OCI-LY1 (cell line): Measurements from ENCODE around the gene LHX2.

Experiments
- H2AFZ ChIP-seq: fragments of 200-600 bp; sonication (generic), shearing (Covaris generic); 2 replicates; pipeline ENCODE4 v1.6.0; 2014; ENCODE audit warnings: antibody characterized with exemption, mild to moderate bottlenecking, low read length
- H3F3A ChIP-seq: fragments of 200-600 bp; sonication (generic), shearing (Covaris generic); 2 replicates; pipeline ENCODE4 v1.6.0; 2014; ENCODE audit warnings: mild to moderate bottlenecking, antibody characterized with exemption, low read length, moderate library complexity; ENCODE audit not compliant: insufficient read depth
- H3K27ac ChIP-seq: fragments of 200-600 bp; sonication (generic); 2 replicates; pipeline ENCODE4 v1.5.1; 2014; ENCODE audit warnings: low read length, mixed run types, mild to moderate bottlenecking, low read depth; ENCODE audit not compliant: poor library complexity, severe bottlenecking
- H3K27me3 ChIP-seq: fragments of 200-600 bp; sonication (generic); 2 replicates; pipeline ENCODE4 v1.6.0; 2014; ENCODE audit warnings: antibody characterized with exemption, mild to moderate bottlenecking, low read length, moderate library complexity; ENCODE audit not compliant: insufficient read depth
- H3K36me3 ChIP-seq: fragments of 200-600 bp; sonication (generic); 2 replicates; pipeline ENCODE4 v1.6.1; 2014; ENCODE audit warnings: mild to moderate bottlenecking, antibody characterized with exemption, low read length, moderate library complexity, mixed read lengths; ENCODE audit not compliant: insufficient read depth
- H3K4me1 ChIP-seq: fragments of 200-600 bp; sonication (generic); 2 replicates; pipeline ENCODE4 v1.5.1; 2014; ENCODE audit warnings: mild to moderate bottlenecking, low read length, moderate library complexity; ENCODE audit not compliant: insufficient read depth, severe bottlenecking
- H3K4me2 ChIP-seq: fragments of 200-600 bp; sonication (generic), shearing (Covaris generic); 2 replicates; pipeline ENCODE4 v1.6.1; 2014; ENCODE audit warnings: low read length
- H3K4me3 ChIP-seq: fragments of 200-600 bp; sonication (generic); 2 replicates; pipeline ENCODE4 v1.5.1; 2014; ENCODE audit warnings: low read length, low read depth, mild to moderate bottlenecking, mixed read lengths; ENCODE audit not compliant: poor library complexity, severe bottlenecking
- H3K79me2 ChIP-seq: fragments of 200-600 bp; shearing (Covaris generic); 2 replicates; pipeline ENCODE4 v1.6.1; 2016; ENCODE audit warnings: mixed run types, low read length, mixed read lengths; ENCODE audit not compliant: insufficient read depth
- H3K9ac ChIP-seq: fragments of 200-600 bp; sonication (generic), shearing (Covaris generic); 2 replicates; pipeline ENCODE4 v1.6.1; 2014; ENCODE audit warnings: mild to moderate bottlenecking, low read length, mixed read lengths
- H3K9me2 ChIP-seq: fragments of 200-600 bp; sonication (generic), shearing (Covaris generic); 2 replicates; pipeline ENCODE4 v1.6.1; 2014; ENCODE audit warnings: low read depth, mild to moderate bottlenecking, low read length, mixed read lengths
- H3K9me3 ChIP-seq: fragments of 200-600 bp; shearing (Covaris generic); 2 replicates; pipeline ENCODE4 v1.6.1; 2014; ENCODE audit warnings: low read length, mixed read lengths
- H4K20me1 ChIP-seq: fragments of 200-600 bp; sonication (generic), shearing (Covaris generic); 2 replicates; pipeline ENCODE4 v1.6.0; 2016; ENCODE audit warnings: mild to moderate bottlenecking, low read length; ENCODE audit not compliant: insufficient read depth
- CTCF ChIP-seq: fragments of 200-600 bp; sonication (generic), shearing (Covaris generic); IDR thresholded peaks from 2 replicates; pipeline ENCODE4 v1.5.1; 2017; ENCODE audit warnings: mild to moderate bottlenecking, antibody characterized with exemption, low read length, moderate library complexity, mixed read lengths
- EZH2 ChIP-seq: fragments of 200-600 bp; sonication (generic), shearing (Covaris generic); IDR thresholded peaks from 2 replicates; pipeline ENCODE4 v1.8.0; 2017; ENCODE audit warnings: borderline replicate concordance, mixed run types, mild to moderate bottlenecking, antibody characterized with exemption, low read length, moderate library complexity, mixed read lengths

The LHX2 gene

GRCh38 chr9:124062172-124062571 lies 50.6 kb downstream of the LHX2 start:
- H3K9me3 ChIP-seq = no peaks in the 10 kb centered on the region

GRCh38 chr9:124066783-124067577 lies 55.4 kb downstream of the LHX2 start:
- H2AFZ ChIP-seq = no peak overlapping the region
- H3K4me1 ChIP-seq = no peaks in the 10 kb centered on the region
- no peak overlapping the region for H3K9ac ChIP-seq
- H3K27ac ChIP-seq = no peak overlapping the region
- no peak overlapping the region for H3K4me2 ChIP-seq
- H3K36me3 ChIP-seq = no peaks in the 10 kb centered on the region
- no peaks in the 10 kb centered on the region for H3K79me2 ChIP-seq
- H3K9me3 ChIP-seq = no peaks in the 10 kb centered on the region
- no peak overlapping the region for H3K4me3 ChIP-seq
- H3K9me2 ChIP-seq = no peaks in the 10 kb centered on the region
- H3K27me3 ChIP-seq = no peaks in the 10 kb centered on the region
- H4K20me1 ChIP-seq = no peaks in the 10 kb centered on the region
- TF ChIP-seq CTCF (no peak), EZH2 (no peak)
- H3F3A ChIP-seq = no peaks in the 10 kb centered on the region

More at GRCh38 chr9:124062172-124062571, 50.6 kb downstream of the LHX2 start:
- Histone ChIP-seq H3K4me1 (no peaks in the 10 kb centered on the region), H3K79me2 (no peaks in the 10 kb centered on the region), H3F3A (no peaks in the 10 kb centered on the region), H4K20me1 (no peaks in the 10 kb centered on the region), H2AFZ (no peak overlapping the region), H3K4me3 (no peak overlapping the region), H3K36me3 (no peaks in the 10 kb centered on the region), H3K27ac (no peak overlapping the region), H3K9me2 (no peaks in the 10 kb centered on the region), H3K9ac (no peak overlapping the region), H3K4me2 (no peak overlapping the region), H3K27me3 (peaks cover 7% of the 10 kb centered on the region; the same call in 1 of the 2 replicates)
- TF ChIP-seq EZH2 (no peak), CTCF (peak; percentile 41)

- Histone ChIP-seq H4K20me1 (no peaks in the 10 kb centered on the region), H2AFZ (no peak overlapping the region), H3K4me2 (no peak overlapping the region), H3K9me3 (no peaks in the 10 kb centered on the region), H3K9ac (no peak overlapping the region), H3K9me2 (no peaks in the 10 kb centered on the region), H3K4me1 (no peaks in the 10 kb centered on the region), H3K36me3 (no peaks in the 10 kb centered on the region), H3F3A (no peaks in the 10 kb centered on the region), H3K27ac (no peak overlapping the region), H3K27me3 (no peaks in the 10 kb centered on the region), H3K79me2 (no peaks in the 10 kb centered on the region), H3K4me3 (no peak overlapping the region)
- TF ChIP-seq EZH2 (no peak), CTCF (no peak)
These were observed 56.7 kb downstream of the LHX2 start for GRCh38 chr9:124068251-124068650.
